DND-41 (cell line): ENCODE measurements around the gene CACNB4.

Source experiments
- ATAC-seq: fragments of 200-7000 bp; cut with Tn5 transposase; 3 replicates; pipeline ENCODE4 v1.9.1; 2021; ENCODE audit warnings: low read depth; ENCODE audit not compliant: insufficient read depth
- DNase-seq: peaks from one replicate; pipeline ENCODE4 v3.0.0-alpha.2; 2020
- H2AFZ ChIP-seq: 2 replicates; pipeline ENCODE4 v1.6.0; 2012; ENCODE audit warnings: low read depth, low read length
- H3K27ac ChIP-seq: 2 replicates; pipeline ENCODE4 v1.5.1; 2012; ENCODE audit warnings: low read length, inconsistent platforms
- H3K27me3 ChIP-seq: fragments of 200-600 bp; sonication (generic); 2 replicates; pipeline ENCODE4 v1.6.0; 2012; ENCODE audit warnings: low read length, mild to moderate bottlenecking, inconsistent platforms; ENCODE audit not compliant: insufficient read depth, poor library complexity
- H3K36me3 ChIP-seq: 2 replicates; pipeline ENCODE4 v1.5.1; 2012; ENCODE audit warnings: low read length, inconsistent platforms; ENCODE audit not compliant: insufficient read depth
- H3K4me1 ChIP-seq: 2 replicates; pipeline ENCODE4 v1.5.1; 2012; ENCODE audit warnings: mild to moderate bottlenecking, low read length; ENCODE audit not compliant: insufficient read depth
- H3K4me2 ChIP-seq: 2 replicates; pipeline ENCODE4 v1.6.0; 2012; ENCODE audit warnings: mild to moderate bottlenecking, moderate library complexity, low read length, inconsistent platforms; ENCODE audit not compliant: insufficient read depth
- H3K4me3 ChIP-seq, 2 experiments: fragments of 200-600 bp in 1 of 2; shearing (Covaris generic) in 1 of 2; 2 replicates each; pipeline ENCODE4 v1.5.1; 2012 to 2016; ENCODE audit warnings: inconsistent platforms in 2 of 2, low read length in 2 of 2, mild to moderate bottlenecking in 2 of 2, low read depth in 1 of 2, moderate library complexity in 1 of 2
- H3K79me2 ChIP-seq: 2 replicates; pipeline ENCODE4 v1.6.0; 2012; ENCODE audit warnings: low read length, inconsistent platforms; ENCODE audit not compliant: insufficient read depth
- H3K9ac ChIP-seq: 2 replicates; pipeline ENCODE4 v1.6.0; 2012; ENCODE audit warnings: low read depth, mild to moderate bottlenecking, inconsistent platforms, low read length, moderate library complexity
- H3K9me3 ChIP-seq: 2 replicates; pipeline ENCODE4 v1.5.1; 2012; ENCODE audit warnings: low read length, moderate library complexity, mild to moderate bottlenecking, inconsistent platforms; ENCODE audit not compliant: insufficient read depth, severe bottlenecking
- H4K20me1 ChIP-seq: 2 replicates; pipeline ENCODE4 v1.6.0; 2012; ENCODE audit warnings: low read length; ENCODE audit not compliant: insufficient read depth
- EZH2 ChIP-seq: IDR thresholded peaks from 3 replicates; pipeline ENCODE4 v1.6.1; 2012; ENCODE audit warnings: borderline replicate concordance, low read depth, mild to moderate bottlenecking, moderate library complexity, low read length, inconsistent platforms; ENCODE audit not compliant: severe bottlenecking
- TF ChIP-seq, protein P1 (sequence below): IDR thresholded peaks from 2 replicates; pipeline ENCODE4 v1.5.1; 2012; ENCODE audit warnings: borderline replicate concordance, low read length, moderate library complexity, mild to moderate bottlenecking; ENCODE audit not compliant: poor library complexity, severe bottlenecking; ENCODE audit errors: extremely low read depth

CACNB4 gene

DNA sequence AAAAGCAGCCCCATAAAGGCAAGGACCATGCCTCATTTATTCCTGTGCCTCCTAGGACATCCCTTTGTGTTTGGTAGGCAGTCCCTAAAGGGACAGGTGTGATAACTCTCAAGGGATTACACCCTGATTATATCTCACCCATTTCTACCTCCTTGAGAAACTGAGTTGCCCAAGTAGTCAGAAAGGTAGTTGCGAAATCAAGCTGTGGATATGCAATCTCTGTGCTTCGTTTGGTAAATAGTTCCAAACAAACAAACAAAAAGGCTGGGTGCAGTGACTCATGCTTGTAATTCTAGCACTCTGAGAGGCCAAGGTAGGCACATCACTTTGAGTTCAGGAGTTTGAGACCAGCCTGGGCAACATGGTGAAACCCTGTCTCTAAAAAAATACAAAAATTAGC is 170.5 kb downstream of the CACNB4 start:
- Histone ChIP-seq H3K4me3 (no peak overlapping the region), H4K20me1 (no peaks in the 10 kb centered on the region), H3K9ac (no peak overlapping the region), H3K27me3 (peaks cover 9% of the 10 kb centered on the region), H3K36me3 (no peaks in the 10 kb centered on the region), H2AFZ (no peak overlapping the region), H3K9me3 (no peaks in the 10 kb centered on the region), H3K27ac (no peak overlapping the region), H3K4me2 (no peak overlapping the region), H3K79me2 (no peaks in the 10 kb centered on the region), H3K4me1 (no peaks in the 10 kb centered on the region)
- ATAC-seq (no peak), DNase-seq (no peak)
- no peak for TF ChIP-seq EZH2
- TF ChIP-seq, protein P1, sequence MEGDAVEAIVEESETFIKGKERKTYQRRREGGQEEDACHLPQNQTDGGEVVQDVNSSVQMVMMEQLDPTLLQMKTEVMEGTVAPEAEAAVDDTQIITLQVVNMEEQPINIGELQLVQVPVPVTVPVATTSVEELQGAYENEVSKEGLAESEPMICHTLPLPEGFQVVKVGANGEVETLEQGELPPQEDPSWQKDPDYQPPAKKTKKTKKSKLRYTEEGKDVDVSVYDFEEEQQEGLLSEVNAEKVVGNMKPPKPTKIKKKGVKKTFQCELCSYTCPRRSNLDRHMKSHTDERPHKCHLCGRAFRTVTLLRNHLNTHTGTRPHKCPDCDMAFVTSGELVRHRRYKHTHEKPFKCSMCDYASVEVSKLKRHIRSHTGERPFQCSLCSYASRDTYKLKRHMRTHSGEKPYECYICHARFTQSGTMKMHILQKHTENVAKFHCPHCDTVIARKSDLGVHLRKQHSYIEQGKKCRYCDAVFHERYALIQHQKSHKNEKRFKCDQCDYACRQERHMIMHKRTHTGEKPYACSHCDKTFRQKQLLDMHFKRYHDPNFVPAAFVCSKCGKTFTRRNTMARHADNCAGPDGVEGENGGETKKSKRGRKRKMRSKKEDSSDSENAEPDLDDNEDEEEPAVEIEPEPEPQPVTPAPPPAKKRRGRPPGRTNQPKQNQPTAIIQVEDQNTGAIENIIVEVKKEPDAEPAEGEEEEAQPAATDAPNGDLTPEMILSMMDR = no peak

DNA sequence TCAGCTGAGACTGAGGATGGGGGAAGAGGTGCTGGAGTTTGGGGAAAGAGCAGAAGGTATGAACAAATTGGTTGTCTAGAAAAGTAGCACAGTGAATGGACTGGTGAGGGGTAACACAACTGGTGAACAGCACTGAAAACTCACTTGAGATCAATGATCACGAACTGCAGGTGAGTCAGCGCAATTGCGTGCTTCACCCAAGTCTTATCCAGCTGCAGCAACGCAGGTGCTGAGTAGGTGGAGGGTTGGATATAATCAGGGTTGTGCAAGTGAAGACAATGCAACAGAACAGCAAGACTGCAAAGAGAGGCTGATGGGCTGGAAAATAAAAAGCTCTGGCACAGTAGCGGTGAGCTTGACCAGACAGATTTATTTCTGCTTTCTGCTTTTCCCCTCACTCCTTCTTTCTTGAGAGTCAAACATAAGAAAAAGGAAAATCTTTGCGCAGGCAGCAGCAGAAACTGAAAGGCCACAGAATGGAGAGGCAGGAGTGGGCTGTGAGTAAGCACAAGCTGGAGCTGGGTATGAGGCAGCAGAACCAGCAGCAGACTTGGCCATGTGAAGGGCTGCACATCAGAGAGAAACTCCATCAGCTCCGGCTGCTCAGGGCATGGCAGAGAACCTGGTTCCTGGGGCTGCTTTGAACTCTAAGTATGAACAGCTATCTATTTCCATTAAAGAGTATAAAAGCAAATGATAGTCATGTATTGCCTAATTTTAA is 171.2 kb downstream of the CACNB4 start:
- no peak for ATAC-seq
- no peaks in the 10 kb centered on the region for H3K36me3 ChIP-seq
- H2AFZ ChIP-seq = no peak overlapping the region
- no peak overlapping the region for H3K9ac ChIP-seq
- H3K9me3 ChIP-seq = no peaks in the 10 kb centered on the region
- no peaks in the 10 kb centered on the region for H3K4me1 ChIP-seq
- no peak overlapping the region for H3K27ac ChIP-seq
- no peak overlapping the region for H3K4me2 ChIP-seq
- H3K4me3 ChIP-seq = no peak overlapping the region
- no peak for DNase-seq
- H4K20me1 ChIP-seq = no peaks in the 10 kb centered on the region
- no peaks in the 10 kb centered on the region for H3K79me2 ChIP-seq
- TF ChIP-seq EZH2 = no peak
- TF ChIP-seq, protein P1 = no peak
- H3K27me3 ChIP-seq = peaks cover 9% of the 10 kb centered on the region

DNA sequence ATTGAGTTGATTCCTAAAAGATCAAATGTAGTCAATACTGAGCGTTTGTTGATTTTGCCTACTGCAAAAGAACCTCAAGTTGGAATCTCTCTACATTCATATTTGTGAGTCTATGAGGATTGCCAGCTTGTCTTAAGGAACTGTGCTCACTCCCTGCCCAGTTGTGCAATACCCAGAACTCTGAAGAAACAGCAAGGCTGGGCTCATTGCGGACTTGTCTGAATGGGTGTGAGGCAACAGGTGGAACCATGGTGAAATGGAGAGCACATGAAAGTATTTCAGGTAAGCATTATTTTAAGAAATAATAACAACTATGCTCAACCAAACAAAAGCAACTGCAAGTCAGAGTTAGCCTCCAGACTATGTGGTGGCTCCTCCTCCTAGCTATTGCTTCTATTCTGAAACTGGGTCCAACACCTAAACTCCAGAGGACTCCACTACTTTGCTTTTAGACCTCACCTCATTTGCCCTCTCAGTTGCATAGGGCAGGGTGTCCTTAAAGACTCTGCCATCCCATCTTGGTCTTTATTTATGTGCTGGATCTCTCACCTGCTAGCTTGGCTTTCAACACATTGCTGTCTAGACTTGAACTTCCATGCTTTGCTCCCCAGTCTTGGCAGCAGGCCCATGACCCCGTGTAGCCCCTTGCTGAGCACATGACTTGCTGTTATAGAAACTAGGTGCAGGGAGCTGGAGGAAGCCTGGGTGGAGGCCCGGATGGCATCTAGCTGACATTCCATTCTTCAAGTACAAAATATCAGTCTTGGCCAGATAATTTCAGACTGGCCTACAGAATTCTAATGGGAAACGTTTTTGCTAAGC is 175.8 kb downstream of the CACNB4 start:
- Histone ChIP-seq H3K79me2 (no peaks in the 10 kb centered on the region), H2AFZ (no peak overlapping the region), H3K36me3 (no peaks in the 10 kb centered on the region), H3K27me3 (peaks cover 9% of the 10 kb centered on the region), H3K27ac (no peak overlapping the region), H3K4me3 (no peak overlapping the region), H3K4me1 (no peaks in the 10 kb centered on the region), H3K9ac (no peak overlapping the region), H3K9me3 (no peaks in the 10 kb centered on the region), H3K4me2 (no peak overlapping the region), H4K20me1 (no peaks in the 10 kb centered on the region)
- TF ChIP-seq EZH2 = no peak
- TF ChIP-seq, protein P1 = no peak
- no peak for DNase-seq
- no peak for ATAC-seq
